COLO668 (cell line): ENCODE data around the gene TFAP2A.

Experiments
- DNase-seq: peaks from one replicate; lab custom pipeline; 2025; ENCODE audit not compliant: unreplicated experiment; lab: John Stamatoyannopoulos, UW

The TFAP2A gene

GRCh38 chr6:10401004-10401536, 13.8 kb downstream of the TFAP2A start:
- no peak for DNase-seq

- DNase-seq = no peak
Measured at GRCh38 chr6:10400330-10400729, 14.5 kb downstream of the TFAP2A start.

- no peak for DNase-seq
Measured at GRCh38 chr6:10399451-10399850, 15.4 kb downstream of the TFAP2A start.

GRCh38 chr6:10398446-10399218, 16.2 kb downstream of the TFAP2A start:
- DNase-seq = no peak

GRCh38 chr6:10397756-10398445, 17.0 kb downstream of the TFAP2A start:
- no peak for DNase-seq

GRCh38 chr6:10396785-10397184, 18.1 kb downstream of the TFAP2A start:
- no peak for DNase-seq

GRCh38 chr6:10395704-10396546, 18.9 kb downstream of the TFAP2A start:
- DNase-seq = no peak

GRCh38 chr6:10395171-10395703, 19.6 kb downstream of the TFAP2A start:
- no peak for DNase-seq

GRCh38 chr6:10393544-10394225, 21.2 kb downstream of the TFAP2A start:
- no peak for DNase-seq

GRCh38 chr6:10391799-10392198, 23.1 kb downstream of the TFAP2A start:
- no peak for DNase-seq

GRCh38 chr6:10391299-10391630, 23.6 kb downstream of the TFAP2A start:
- DNase-seq = no peak

- no peak for DNase-seq
Measured at GRCh38 chr6:10390495-10391298, 24.2 kb downstream of the TFAP2A start.

- DNase-seq = no peak
Measured at GRCh38 chr6:10389739-10390494, 25.0 kb downstream of the TFAP2A start.

GRCh38 chr6:10386756-10387654, 27.9 kb downstream of the TFAP2A start:
- DNase-seq = no peak

GRCh38 chr6:10386220-10386619, 28.7 kb downstream of the TFAP2A start:
- DNase-seq = no peak

GRCh38 chr6:10385524-10386132, 29.2 kb downstream of the TFAP2A start:
- no peak for DNase-seq

GRCh38 chr6:10384610-10385523, 30.0 kb downstream of the TFAP2A start:
- no peak for DNase-seq
